ENCODE results near the gene VPS45. TPM values are rescaled to one million over a fixed set of nuclear protein-coding genes. Genes with fewer than 3 reads are reported as not detected.

The VPS45 gene
- total and polyA plus RNA-seq, 2 of the 8 experiments (the other 6 are each of a cell fraction or from before 2014, with no cell fraction given), result 19.1 to 27.6 TPM

- TF ChIP-seq CHD7 (IDR thresholded peaks at IDR 0.05; ENCODE audit: insufficient replicate concordance, low read length), result no peak
- TF ChIP-seq POLR2A (IDR thresholded peaks at IDR 0.05; ENCODE audit: control extremely low read depth in 1 of 2, low read depth in 2 of 2, low read length in 2 of 2), result no peak
- TF ChIP-seq TAF7 (optimal IDR thresholded peaks at IDR 0.05; ENCODE audit: borderline replicate concordance, low read depth, low read length), result no peak
- no peak for TF ChIP-seq USF2 (IDR thresholded peaks at IDR 0.05; ENCODE audit: low read length)
- TF ChIP-seq TEAD4 (IDR thresholded peaks at IDR 0.05; ENCODE audit: low read depth, low read length), result no peak
- TF ChIP-seq BRCA1 (IDR thresholded peaks at IDR 0.05; ENCODE audit: low read depth, low read length), result no peak
These were observed 27.2 kb downstream of the VPS45 start (continued) for GRCh38 chr1:150094734-150095265.

Data from H1 (cell line).